Gastrocnemius medialis (tissue), 4 donors: ENCODE results near the gene SYNRG.

Experiments
- CTCF ChIP-seq, 5 experiments: fragments of 450-650 bp in 3 of 5; fragments of 200-600 bp in 2 of 5; sonication (generic) in 2 of 5; IDR thresholded peaks in 4 of 5; conservative IDR thresholded peaks in 1 of 5; 1 replicate in 4 of 5; 2 replicates in 1 of 5; pipeline ENCODE4 v1.5.1; 2016 to 2019; ENCODE audit warnings: antibody characterized with exemption in 5 of 5, mild to moderate bottlenecking in 3 of 5, moderate library complexity in 3 of 5
- POLR2A ChIP-seq, 2 donors: fragments of 450-650 bp; IDR thresholded peaks; one replicate each; pipeline ENCODE4 v1.6.1; 2017; ENCODE audit warnings: antibody characterized with exemption in 2 of 2, mild to moderate bottlenecking in 2 of 2, moderate library complexity in 2 of 2

GRCh38 chr17:37512442-37513068, 96.7 kb downstream of the SYNRG start:
- TF ChIP-seq CTCF (IDR thresholded peaks at IDR 0.05 in 4 of 5, conservative IDR thresholded peaks at IDR 0.05 in 1 of 5), result no peak
- no peak for TF ChIP-seq POLR2A (IDR thresholded peaks at IDR 0.05)
